Gastroesophageal sphincter (tissue), 4 donors: ENCODE measurements around the gene CHCHD5. TPM values are rescaled to one million over a fixed set of nuclear protein-coding genes. Genes with fewer than 3 reads are reported as not detected.
"Not testable (repeated sequence)": the region's sequence is repeated elsewhere in the genome, so short reads cannot be mapped to it uniquely, and the experiment has no call there.

Experiments
- ATAC-seq: fragments of 150-250 bp; one replicate; pipeline ENCODE4 v1.9.1; 2016; ENCODE audit warnings: mild to moderate bottlenecking, moderate library complexity
- H3K27ac ChIP-seq, 4 donors: fragments of 200-600 bp; sonication (generic) in 3 of 4; 1 replicate in 3 of 4; 2 replicates in 1 of 4; pipeline ENCODE4 v1.5.1; 2016 to 2019
- H3K27me3 ChIP-seq: fragments of 200-600 bp; sonication (generic); one replicate; pipeline ENCODE4 v1.5.1; 2019
- H3K36me3 ChIP-seq, 2 donors: fragments of 200-600 bp; sonication (generic); one replicate each; pipeline ENCODE4 v1.5.1; 2019; ENCODE audit warnings: control low read depth in 1 of 2
- H3K4me1 ChIP-seq, 3 donors: fragments of 200-600 bp; sonication (generic); 1 replicate in 2 of 3; 2 replicates in 1 of 3; pipeline ENCODE4 v1.5.1; 2016 to 2019; ENCODE audit warnings: control low read depth in 2 of 3
- H3K4me3 ChIP-seq, 2 donors: fragments of 200-600 bp; sonication (generic); one replicate each; pipeline ENCODE4 v1.5.1; 2019; ENCODE audit warnings: mild to moderate bottlenecking in 1 of 2, moderate library complexity in 1 of 2
- H3K9me3 ChIP-seq, 3 donors: fragments of 200-600 bp; sonication (generic); one replicate each; pipeline ENCODE4 v1.5.1; 2017 to 2019; ENCODE audit warnings: control low read depth in 2 of 3
- CTCF ChIP-seq, 4 experiments: fragments of 200-600 bp in 2 of 4; fragments of 450-650 bp in 2 of 4; sonication (generic) in 1 of 4; IDR thresholded peaks; one replicate each; pipeline ENCODE4 v1.5.1; 2017 to 2019; ENCODE audit warnings: antibody characterized with exemption in 4 of 4, mild to moderate bottlenecking in 2 of 4, moderate library complexity in 2 of 4
- EP300 ChIP-seq: sonication (generic); formaldehyde crosslinking; IDR thresholded peaks from one replicate; pipeline ENCODE4 v1.6.1; 2017; ENCODE audit warnings: antibody characterized with exemption, mild to moderate bottlenecking
- POLR2A ChIP-seq, 2 donors: fragments of 450-650 bp; IDR thresholded peaks; one replicate each; pipeline ENCODE4 v1.6.1; 2017; ENCODE audit warnings: antibody characterized with exemption in 2 of 2, mild to moderate bottlenecking in 2 of 2, moderate library complexity in 1 of 2
- POLR2AphosphoS5 ChIP-seq: sonication (generic); formaldehyde crosslinking; IDR thresholded peaks from one replicate; pipeline ENCODE4 v1.6.1; 2017; ENCODE audit warnings: antibody characterized with exemption
- WGBS, 2 donors: methylation state at CpG; one replicate each; pipeline ENCODE4 v1.1.5; 2018; ENCODE audit warnings: low coverage in 1 of 2; 5-methylcytosine and 5-hydroxymethylcytosine counted together
- total RNA-seq, 4 donors: library from RNA; depleted of rRNA; stranded (reverse); fragments of >200 nt; gene quantifications; one replicate each; pipeline ENCODE4 v1.1.0, GENCODE V29; 2016

CHCHD5 gene
- total RNA-seq, 4 donors from 2014 or later = 7.7 to 18.1 (median 16.0) TPM

GRCh38 chr2:112566104-112566503 is 18.3 kb upstream of the CHCHD5 start:
- Histone ChIP-seq H3K9me3 (peaks cover 0 to 14% (median 0%) of the 10 kb centered on the region in 3 donors), H3K36me3 (peaks cover 12 to 100% of the 10 kb centered on the region in 2 donors), H3K27me3 (no peaks in the 10 kb centered on the region), H3K4me1 (no peaks in the 10 kb centered on the region), H3K27ac (no peak overlapping the region), H3K4me3 (no peak overlapping the region)
- no peak for ATAC-seq
- TF ChIP-seq EP300 (no peak), CTCF (IDR thresholded peaks at IDR 0.05) (no peak), POLR2AphosphoS5 (no peak), POLR2A (IDR thresholded peaks at IDR 0.05) (no peak)
- 82 to 90% methylated on average over 2 to 3 of the region's 3 CpGs for WGBS, 2 donors

- ATAC-seq, H3K27ac ChIP-seq, H3K27me3 ChIP-seq, H3K4me1 ChIP-seq, H3K4me3 ChIP-seq: not testable (repeated sequence)
- H3K9me3 ChIP-seq = peaks cover 0 to 14% (median 0%) of the 10 kb centered on the region in 3 donors
- WGBS, 2 donors = 92 to 97% methylated on average over 5 of the region's 5 CpGs
- H3K36me3 ChIP-seq = peaks cover 12 to 100% of the 10 kb centered on the region in 2 donors
Observed at GRCh38 chr2:112566508-112566907, 17.9 kb upstream of the CHCHD5 start.

- no peak overlapping the region for H3K27ac ChIP-seq
- H3K36me3 ChIP-seq = peaks cover 12 to 98% of the 10 kb centered on the region in 2 donors
- TF ChIP-seq POLR2A (IDR thresholded peaks at IDR 0.05) (no peak), POLR2AphosphoS5 (no peak), CTCF (IDR thresholded peaks at IDR 0.05) (no peak), EP300 (no peak)
- WGBS, 2 donors = 81 to 84% methylated on average over 7 of the region's 7 CpGs
- ATAC-seq = no peak
- H3K27me3 ChIP-seq = no peaks in the 10 kb centered on the region
- peaks cover 0 to 14% (median 0%) of the 10 kb centered on the region in 3 donors for H3K9me3 ChIP-seq
- H3K4me1 ChIP-seq = no peaks in the 10 kb centered on the region
- H3K4me3 ChIP-seq = no peak overlapping the region
Observed at GRCh38 chr2:112572005-112572404, 12.4 kb upstream of the CHCHD5 start.

- no peak overlapping the region for H3K27ac ChIP-seq
- H3K9me3 ChIP-seq = no peaks in the 10 kb centered on the region
- H3K4me3 ChIP-seq = no peak overlapping the region
- H3K36me3 ChIP-seq = peaks cover 0 to 40% of the 10 kb centered on the region in 2 donors
- ATAC-seq = no peak
- H3K27me3 ChIP-seq = no peaks in the 10 kb centered on the region
- TF ChIP-seq CTCF (IDR thresholded peaks at IDR 0.05) (no peak), POLR2AphosphoS5 (no peak), POLR2A (IDR thresholded peaks at IDR 0.05) (no peak), EP300 (no peak)
- WGBS, 2 donors = 41 to 44% methylated on average over 4 of the region's 5 CpGs
- H3K4me1 ChIP-seq = peaks cover 0 to 9% (median 0%) of the 10 kb centered on the region in 3 donors
Observed at GRCh38 chr2:112577756-112578155, 6.7 kb upstream of the CHCHD5 start.

- Histone ChIP-seq H3K36me3 (peaks cover 0 to 25% of the 10 kb centered on the region in 2 donors), H3K27ac (no peak overlapping the region), H3K9me3 (no peaks in the 10 kb centered on the region), H3K4me3 (no peak overlapping the region), H3K4me1 (peaks cover 0 to 19% (median 0%) of the 10 kb centered on the region in 3 donors), H3K27me3 (no peaks in the 10 kb centered on the region)
- no peak for ATAC-seq
- TF ChIP-seq POLR2AphosphoS5 (no peak), POLR2A (IDR thresholded peaks at IDR 0.05) (no peak), EP300 (no peak), CTCF (IDR thresholded peaks at IDR 0.05) (no peak)
Observed at GRCh38 chr2:112579241-112579640, 5.2 kb upstream of the CHCHD5 start.
